Calu3 (cell line): ENCODE measurements around the gene SPRYD7. TPM values are rescaled to one million over a fixed set of nuclear protein-coding genes. Genes with fewer than 3 reads are reported as not detected.
"Not testable (repeated sequence)": the region's sequence is repeated elsewhere in the genome, so short reads cannot be mapped to it uniquely, and the experiment has no call there.

Experiments used
- BruUV-seq: library from RNA; stranded (reverse); fragments of 400-500 nt; replicated peaks from 2 replicates; lab custom pipeline; 2021; lab: Mats Ljungman, UMichigan
- CTCF ChIA-PET: fragments of 300-600 bp; sonication (Branson Sonifier 250); formaldehyde crosslinking; loops from one replicate; lab custom pipeline; 2022; ENCODE audit warnings: antibody characterized with exemption; lab: Charles Lee
- DNase-seq: peaks from one replicate; pipeline ENCODE4 v3.0.0; 2022
- H3K27ac Mint-ChIP-seq: one replicate; pipeline ENCODE4 v1.8.0; 2022; ENCODE audit warnings: mixed read lengths; ENCODE audit not compliant: unreplicated experiment
- H3K27me3 Mint-ChIP-seq: one replicate; pipeline ENCODE4 v1.8.0; 2022; ENCODE audit warnings: mixed read lengths; ENCODE audit not compliant: unreplicated experiment
- H3K36me3 Mint-ChIP-seq: one replicate; pipeline ENCODE4 v1.8.0; 2022; ENCODE audit warnings: mild to moderate bottlenecking, moderate library complexity, mixed read lengths; ENCODE audit not compliant: insufficient read depth, unreplicated experiment
- H3K4me1 Mint-ChIP-seq: one replicate; pipeline ENCODE4 v1.8.0; 2022; ENCODE audit warnings: mild to moderate bottlenecking, low read depth, mixed read lengths; ENCODE audit not compliant: unreplicated experiment
- H3K4me3 Mint-ChIP-seq: one replicate; pipeline ENCODE4 v1.8.0; 2022; ENCODE audit warnings: mild to moderate bottlenecking, low read depth, moderate library complexity, mixed read lengths; ENCODE audit not compliant: unreplicated experiment
- H3K9me3 Mint-ChIP-seq: one replicate; pipeline ENCODE4 v1.8.0; 2022; ENCODE audit warnings: low read depth, mixed read lengths; ENCODE audit not compliant: unreplicated experiment
- CTCF ChIP-seq: fragments of 200-600 bp; IDR thresholded peaks from one replicate; pipeline ENCODE4 v1.8.0; 2022; ENCODE audit warnings: antibody characterized with exemption; ENCODE audit not compliant: unreplicated experiment
- intact Hi-C: fragments of 100-400 bp; cut with micrococcal nuclease; formaldehyde crosslinking; loops from one replicate; pipeline ENCODE4 v1.10.0; 2022; ENCODE audit not compliant: unreplicated experiment
- total RNA-seq: library from RNA; stranded (reverse); gene quantifications from 2 replicates; pipeline ENCODE4 v1.2.3, GENCODE V29; 2022

Gene SPRYD7
- total RNA-seq, 1 experiment from 2014 or later: 5.6 TPM

GRCh38 chr13:49951754-49952535 lies 15.8 kb upstream of the SPRYD7 start:
- Mint-ChIP-seq H3K4me3 (no peak overlapping the region), H3K9me3 (no peaks in the 10 kb centered on the region), H3K4me1 (no peaks in the 10 kb centered on the region), H3K36me3 (no peaks in the 10 kb centered on the region), H3K27me3 (no peaks in the 10 kb centered on the region), H3K27ac (no peak overlapping the region)
- no TSS peak for BruUV-seq
- intact Hi-C loops: no loop called here
- TF ChIP-seq CTCF: no peak
- CTCF ChIA-PET: no interaction called here
- DNase-seq: no peak

- H3K4me1 Mint-ChIP-seq, DNase-seq, CTCF ChIA-PET, intact Hi-C loops, H3K4me3 Mint-ChIP-seq, BruUV-seq, H3K36me3 Mint-ChIP-seq, H3K9me3 Mint-ChIP-seq, H3K27ac Mint-ChIP-seq, H3K27me3 Mint-ChIP-seq: not testable (repeated sequence)
These were observed 12.7 kb upstream of the SPRYD7 start for GRCh38 chr13:49948777-49949270.

GRCh38 chr13:49939321-49939720 lies 3.2 kb upstream of the SPRYD7 start:
- Mint-ChIP-seq H3K36me3 (peaks cover 25% of the 10 kb centered on the region), H3K4me3 (no peak overlapping the region), H3K27ac (no peak overlapping the region), H3K27me3 (no peaks in the 10 kb centered on the region), H3K9me3 (no peaks in the 10 kb centered on the region), H3K4me1 (peaks cover 12% of the 10 kb centered on the region)
- no peak for TF ChIP-seq CTCF
- no TSS peak for BruUV-seq
- DNase-seq: no peak
- CTCF ChIA-PET: interaction anchor here (0.7 to 1.1 kb wide), 2 partner anchors 191 to 741 kb away, joined by 3 read pairs; no protein-coding TSS in a partner anchor
- intact Hi-C loops: no loop called here

GRCh38 chr13:49938921-49939320 lies 2.8 kb upstream of the SPRYD7 start:
- H3K36me3 Mint-ChIP-seq: peaks cover 25% of the 10 kb centered on the region
- CTCF ChIA-PET: interaction anchor here (0.5 to 1.1 kb wide), 3 partner anchors 157 to 741 kb away, joined by 3 read pairs; no protein-coding TSS in a partner anchor
- H3K9me3 Mint-ChIP-seq: no peaks in the 10 kb centered on the region
- no peak overlapping the region for H3K4me3 Mint-ChIP-seq
- H3K4me1 Mint-ChIP-seq: peaks cover 14% of the 10 kb centered on the region
- intact Hi-C loops: no loop called here
- no peaks in the 10 kb centered on the region for H3K27me3 Mint-ChIP-seq
- BruUV-seq: no TSS peak
- DNase-seq: no peak
- no peak overlapping the region for H3K27ac Mint-ChIP-seq
- no peak for TF ChIP-seq CTCF

- TF ChIP-seq CTCF: no peak
- no peak overlapping the region for H3K27ac Mint-ChIP-seq
- H3K4me3 Mint-ChIP-seq: no peak overlapping the region
- no peaks in the 10 kb centered on the region for H3K9me3 Mint-ChIP-seq
- no peaks in the 10 kb centered on the region for H3K27me3 Mint-ChIP-seq
- H3K4me1 Mint-ChIP-seq: peaks cover 14% of the 10 kb centered on the region
- intact Hi-C loops: no loop called here
- no peak for DNase-seq
- CTCF ChIA-PET: no interaction called here
- BruUV-seq: no TSS peak
- peaks cover 25% of the 10 kb centered on the region for H3K36me3 Mint-ChIP-seq
These were observed 2.2 kb upstream of the SPRYD7 start for GRCh38 chr13:49938314-49938713.
